Measurements from ENCODE around the gene CRNKL1.

GRCh38 chr20:20017844-20018185 lies 34.5 kb downstream of the CRNKL1 start:
- TF ChIP-seq, protein P1, sequence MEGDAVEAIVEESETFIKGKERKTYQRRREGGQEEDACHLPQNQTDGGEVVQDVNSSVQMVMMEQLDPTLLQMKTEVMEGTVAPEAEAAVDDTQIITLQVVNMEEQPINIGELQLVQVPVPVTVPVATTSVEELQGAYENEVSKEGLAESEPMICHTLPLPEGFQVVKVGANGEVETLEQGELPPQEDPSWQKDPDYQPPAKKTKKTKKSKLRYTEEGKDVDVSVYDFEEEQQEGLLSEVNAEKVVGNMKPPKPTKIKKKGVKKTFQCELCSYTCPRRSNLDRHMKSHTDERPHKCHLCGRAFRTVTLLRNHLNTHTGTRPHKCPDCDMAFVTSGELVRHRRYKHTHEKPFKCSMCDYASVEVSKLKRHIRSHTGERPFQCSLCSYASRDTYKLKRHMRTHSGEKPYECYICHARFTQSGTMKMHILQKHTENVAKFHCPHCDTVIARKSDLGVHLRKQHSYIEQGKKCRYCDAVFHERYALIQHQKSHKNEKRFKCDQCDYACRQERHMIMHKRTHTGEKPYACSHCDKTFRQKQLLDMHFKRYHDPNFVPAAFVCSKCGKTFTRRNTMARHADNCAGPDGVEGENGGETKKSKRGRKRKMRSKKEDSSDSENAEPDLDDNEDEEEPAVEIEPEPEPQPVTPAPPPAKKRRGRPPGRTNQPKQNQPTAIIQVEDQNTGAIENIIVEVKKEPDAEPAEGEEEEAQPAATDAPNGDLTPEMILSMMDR (IDR thresholded peaks at IDR 0.05; ENCODE audit: low read depth, low read length) = no peak
- TF ChIP-seq MYC (IDR thresholded peaks at IDR 0.05; ENCODE audit: low read depth, low read length) = 0 out of 2 replicates have a peak, but pooled peaks have one; percentile 6
- TF ChIP-seq POLR2A (IDR thresholded peaks at IDR 0.05; ENCODE audit: extremely low read depth, insufficient read length) = no peak

All from NB4 (cell line).